H1 (cell line): Measurements from ENCODE around the gene MBD3. TPM values are rescaled to one million over a fixed set of nuclear protein-coding genes. Genes with fewer than 3 reads are reported as not detected.
A peak's percentile ranks its signal among the peaks of the same experiment; 100 is the strongest.

Experiments used
- CTCF ChIA-PET: fragments of 300-600 bp; sonication (Branson Sonifier 250); formaldehyde crosslinking; loops from one replicate; lab custom pipeline; 2021; ENCODE audit not compliant: partially characterized antibody; lab: Charles Lee
- POLR2A ChIA-PET: fragments of 300-600 bp; sonication (Branson Sonifier 250); formaldehyde crosslinking; loops from one replicate; lab custom pipeline; 2021; ENCODE audit warnings: inconsistent platforms; ENCODE audit not compliant: partially characterized antibody; lab: Charles Lee
- DNase-seq, 2 experiments: peaks; one replicate each; pipeline versions ENCODE4 v3.0.0 to v3.0.0-alpha.2; 2010 to 2022; ENCODE audit warnings: low spot score in 2 of 2, low read depth in 1 of 2, mixed read lengths in 1 of 2
- FAIRE-seq: peaks from 2 replicates; lab custom pipeline; 2011; peaks lifted over from hg19 to GRCh38; lab: Jason Lieb, UNC
- H2AFZ ChIP-seq: 2 replicates; pipeline ENCODE4 v1.8.1; 2012; ENCODE audit warnings: low read length, inconsistent platforms
- H2AK5ac ChIP-seq: 2 replicates; pipeline ENCODE4 v1.6.1; 2013; ENCODE audit warnings: low read depth, low read length
- H2BK120ac ChIP-seq: replicated peaks from 2 replicates; pipeline ENCODE3; 2013; ENCODE audit warnings: low read depth, low read length, inconsistent platforms
- H2BK12ac ChIP-seq: 2 replicates; pipeline ENCODE4 v1.6.1; 2013; ENCODE audit warnings: low read depth, low read length
- H2BK15ac ChIP-seq: 2 replicates; pipeline ENCODE4 v1.6.1; 2013; ENCODE audit warnings: low read length
- H2BK20ac ChIP-seq: 2 replicates; pipeline ENCODE4 v1.6.1; 2013; ENCODE audit warnings: low read length
- H2BK5ac ChIP-seq: 2 replicates; pipeline ENCODE4 v1.6.1; 2013; ENCODE audit warnings: low read depth, low read length
- H3K14ac ChIP-seq: 2 replicates; pipeline ENCODE4 v1.6.1; 2013; ENCODE audit warnings: inconsistent platforms; ENCODE audit not compliant: insufficient read length
- H3K18ac ChIP-seq: 2 replicates; pipeline ENCODE4 v1.6.1; 2013; ENCODE audit warnings: low read length; ENCODE audit errors: extremely low read depth
- H3K23ac ChIP-seq: 2 replicates; pipeline ENCODE4 v1.6.1; 2013; ENCODE audit warnings: inconsistent platforms; ENCODE audit not compliant: insufficient read length
- H3K23me2 ChIP-seq: 2 replicates; pipeline ENCODE4 v1.6.1; 2013; ENCODE audit warnings: low read depth, low read length
- H3K27ac ChIP-seq: 2 replicates; pipeline ENCODE4 v1.6.1; 2011; ENCODE audit warnings: low read depth, low read length, inconsistent platforms
- H3K27me3 ChIP-seq, 4 experiments: replicated peaks in 1 of 4; 1 replicate in 1 of 4; 2 replicates in 3 of 4; pipeline versions ENCODE4 v1.6.1 to v1.8.1; 2011 to 2013; ENCODE audit warnings: low read length in 3 of 4, mild to moderate bottlenecking in 3 of 4, inconsistent platforms in 2 of 4, mixed read lengths in 2 of 4, moderate library complexity in 1 of 4; ENCODE audit not compliant: control insufficient read depth in 3 of 4, insufficient read depth in 3 of 4; ENCODE audit errors: extremely low read depth in 1 of 4
- H3K36me3 ChIP-seq, 4 experiments: 2 replicates each; pipeline versions ENCODE4 v1.6.1 to v1.8.1; 2011 to 2013; ENCODE audit warnings: mild to moderate bottlenecking in 4 of 4, low read length in 3 of 4, moderate library complexity in 2 of 4, control low read depth in 1 of 4, inconsistent platforms in 1 of 4; ENCODE audit not compliant: insufficient read depth in 4 of 4, control insufficient read depth in 2 of 4
- H3K4ac ChIP-seq: replicated peaks from 2 replicates; pipeline ENCODE3; 2013; ENCODE audit warnings: low read length, low read depth, mixed read lengths, inconsistent platforms; ENCODE audit not compliant: insufficient read length
- H3K4me1 ChIP-seq, 4 experiments: replicated peaks in 1 of 4; 1 replicate in 1 of 4; 2 replicates in 3 of 4; pipeline versions ENCODE4 v1.6.1 to v1.8.1; 2011 to 2013; ENCODE audit warnings: low read length in 3 of 4, inconsistent platforms in 2 of 4, mixed read lengths in 1 of 4; ENCODE audit not compliant: insufficient read depth in 4 of 4, control insufficient read depth in 3 of 4
- H3K4me2 ChIP-seq, 2 experiments: 2 replicates each; pipeline versions ENCODE4 v1.6.1 to v1.8.1; 2011 to 2013; ENCODE audit warnings: low read depth in 2 of 2, low read length in 2 of 2, control low read depth in 1 of 2, inconsistent platforms in 1 of 2, mild to moderate bottlenecking in 1 of 2; ENCODE audit not compliant: insufficient read depth in 1 of 2
- H3K4me3 ChIP-seq, 4 experiments: fragments of 200-600, 300-600 bp in 1 of 4; sonication (generic), shearing (Covaris generic), sonication (Bioruptor Twin) in 1 of 4; 2 replicates each; pipeline versions ENCODE4 v1.5.1 to v1.8.1; 2011 to 2016; ENCODE audit warnings: low read length in 4 of 4, low read depth in 3 of 4, control low read depth in 2 of 4, inconsistent platforms in 2 of 4, mild to moderate bottlenecking in 2 of 4, mixed read lengths in 1 of 4, moderate library complexity in 1 of 4; ENCODE audit not compliant: insufficient read depth in 2 of 4; ENCODE audit errors: extremely low read depth in 1 of 4
- H3K56ac ChIP-seq: replicated peaks from 2 replicates; pipeline ENCODE3; 2013; ENCODE audit warnings: low read depth, mild to moderate bottlenecking, mixed read lengths, low read length, inconsistent platforms; ENCODE audit not compliant: insufficient read length
- H3K79me1 ChIP-seq: 2 replicates; pipeline ENCODE4 v1.6.1; 2013; ENCODE audit warnings: low read depth, low read length, control low read depth
- H3K79me2 ChIP-seq, 2 experiments: 2 replicates each; pipeline versions ENCODE4 v1.6.1 to v1.8.1; 2012 to 2013; ENCODE audit warnings: low read length in 2 of 2, mild to moderate bottlenecking in 2 of 2, inconsistent platforms in 1 of 2; ENCODE audit not compliant: insufficient read depth in 2 of 2, control insufficient read depth in 1 of 2
- H3K9ac ChIP-seq, 4 experiments: replicated peaks in 1 of 4; 1 replicate in 1 of 4; 2 replicates in 3 of 4; pipeline versions ENCODE4 v1.6.1 to v1.8.1; 2011 to 2013; ENCODE audit warnings: low read depth in 3 of 4, low read length in 3 of 4, control low read depth in 2 of 4, mild to moderate bottlenecking in 2 of 4, moderate library complexity in 2 of 4, inconsistent platforms in 1 of 4; ENCODE audit errors: extremely low read depth in 1 of 4
- H3K9me3 ChIP-seq, 2 experiments: 2 replicates each; pipeline versions ENCODE4 v1.6.1 to v1.8.1; 2012 to 2013; ENCODE audit warnings: mild to moderate bottlenecking in 2 of 2, moderate library complexity in 2 of 2, control low read depth in 1 of 2, inconsistent platforms in 1 of 2, low read depth in 1 of 2, low read length in 1 of 2, mixed read lengths in 1 of 2; ENCODE audit not compliant: insufficient read depth in 2 of 2
- H4K20me1 ChIP-seq, 2 experiments: replicated peaks in 1 of 2; 2 replicates each; pipeline versions ENCODE3 to v1.8.1; 2011 to 2013; ENCODE audit warnings: inconsistent platforms in 2 of 2, low read length in 2 of 2, mild to moderate bottlenecking in 1 of 2; ENCODE audit not compliant: insufficient read depth in 2 of 2, control insufficient read depth in 1 of 2
- H4K5ac ChIP-seq: 2 replicates; pipeline ENCODE4 v1.6.1; 2013; ENCODE audit warnings: low read length, low read depth, mixed read lengths, inconsistent platforms; ENCODE audit not compliant: insufficient read length
- H4K8ac ChIP-seq: 2 replicates; pipeline ENCODE4 v1.8.0; 2013; ENCODE audit warnings: mild to moderate bottlenecking, moderate library complexity, low read length, inconsistent platforms; ENCODE audit not compliant: insufficient read depth; ENCODE audit errors: extremely low read depth
- H4K91ac ChIP-seq: replicated peaks from 2 replicates; pipeline ENCODE3; 2013; ENCODE audit warnings: low read length, mixed read lengths, inconsistent platforms; ENCODE audit not compliant: insufficient read length
- ATF3 ChIP-seq: IDR thresholded peaks from 2 replicates; pipeline ENCODE4 v1.6.1; 2011; ENCODE audit warnings: low read depth, mild to moderate bottlenecking, low read length; ENCODE audit not compliant: insufficient read depth
- CTCF ChIP-seq, 3 experiments: IDR thresholded peaks; 1 replicate in 2 of 3; 2 replicates in 1 of 3; pipeline versions ENCODE4 v1.5.1 to v1.6.1; 2011; ENCODE audit warnings: low read length in 3 of 3, mild to moderate bottlenecking in 3 of 3, inconsistent platforms in 2 of 3, low read depth in 1 of 3, moderate library complexity in 1 of 3; ENCODE audit not compliant: insufficient read depth in 1 of 3; ENCODE audit errors: control extremely low read depth in 1 of 3
- FOSL1 ChIP-seq: IDR thresholded peaks from 2 replicates; pipeline ENCODE4 v1.6.1; 2011; ENCODE audit warnings: mild to moderate bottlenecking, low read depth, low read length, moderate library complexity; ENCODE audit not compliant: insufficient read depth
- HDAC6 ChIP-seq: IDR thresholded peaks from one replicate; pipeline ENCODE4 v1.7.1; 2012; ENCODE audit warnings: low read depth, mild to moderate bottlenecking, inconsistent platforms, low read length, moderate library complexity
- SIN3A ChIP-seq, 2 experiments: IDR thresholded peaks in 1 of 2; conservative IDR thresholded peaks in 1 of 2; 2 replicates each; pipeline ENCODE4 v1.6.1; 2011 to 2012; ENCODE audit warnings: low read length in 2 of 2, improper control_type of control experiment in 1 of 2, low read depth in 1 of 2, mild to moderate bottlenecking in 1 of 2
- TAF1 ChIP-seq: IDR thresholded peaks from 2 replicates; pipeline ENCODE4 v1.6.1; 2011; ENCODE audit warnings: mild to moderate bottlenecking, low read depth, low read length
- TAF7 ChIP-seq: optimal IDR thresholded peaks from 2 replicates; pipeline ENCODE3; 2011; ENCODE audit warnings: low read depth, mild to moderate bottlenecking, inconsistent platforms, low read length, moderate library complexity, borderline replicate concordance
- TCF12 ChIP-seq: IDR thresholded peaks from 2 replicates; pipeline ENCODE4 v1.6.1; 2011; ENCODE audit warnings: low read depth, mild to moderate bottlenecking, low read length
- WGBS, 2 experiments: shearing (Covaris generic) in 1 of 2; methylation state at CpG; one replicate each; pipeline versions ENCODE4 v1.1.6 to v1.1.7; 2013 to 2015; ENCODE audit warnings: low lambda C conversion rate in 2 of 2, mixed read lengths in 2 of 2, inconsistent platforms in 1 of 2, low coverage in 1 of 2, missing lambda C conversion rate in 1 of 2; ENCODE audit not compliant: insufficient replicate concordance in 2 of 2, insufficient coverage in 1 of 2, insufficient read length in 1 of 2; ENCODE audit errors: extremely low coverage in 1 of 2, missing lambda C conversion rate in 1 of 2; 5-methylcytosine and 5-hydroxymethylcytosine counted together
- polyA plus RNA-seq, 7 experiments: library from polyadenylated mRNA; depleted of rRNA in 3 of 7; stranded (reverse) in 5 of 7; unstranded in 2 of 7; fragments of >200 nt in 5 of 7; fragments of 200-250 nt in 2 of 7; gene quantifications; 1 replicate in 5 of 7; 2 replicates in 1 of 7; 4 replicates in 1 of 7; pipeline versions ENCODE4 v1.2.1 to v1.2.3, GENCODE V29; 2011 to 2013; ENCODE audit warnings: missing spikeins in 2 of 7, mixed read lengths in 2 of 7
- total RNA-seq: library from RNA; stranded (reverse); fragmentation: NEBNext Ultra II Directional; extraction: Animal tissue kit (Norgen Biotek cat#: 25700); gene quantifications from 2 replicates; pipeline ENCODE4 v1.2.1, GENCODE V29; 2021

The MBD3 gene
- total and polyA plus RNA-seq, 2 of the 8 experiments (the other 6 are each of a cell fraction or from before 2014, with no cell fraction given): 88.2 to 110 TPM

- peaks cover 0 to 2% of the 10 kb centered on the region in 2 experiments; a peak in 1 of 4 replicates for H3K79me2 ChIP-seq
- no peak overlapping the region for H3K18ac ChIP-seq
- H4K20me1 ChIP-seq: peaks cover 17 to 34% of the 10 kb centered on the region in 2 experiments
- DNase-seq (no peak), FAIRE-seq (no peak)
- peak overlapping the region in 1 of 4 experiments; percentile 22; a peak in 2 of 7 replicates for H3K9ac ChIP-seq
- no peak overlapping the region for H4K8ac ChIP-seq
- H3K27ac ChIP-seq: no peak overlapping the region
- peaks cover 3% of the 10 kb centered on the region for H3K79me1 ChIP-seq
- H2AK5ac ChIP-seq: no peak overlapping the region
- no peaks in the 10 kb centered on the region; a peak in 1 of 7 replicates for H3K4me1 ChIP-seq
- H4K91ac ChIP-seq: no peak overlapping the region
- H3K14ac ChIP-seq: no peak overlapping the region
- no peak overlapping the region for H3K23ac ChIP-seq
- no peaks in the 10 kb centered on the region for H3K9me3 ChIP-seq
- no peak overlapping the region for H2BK120ac ChIP-seq
- H3K36me3 ChIP-seq: peaks cover 46 to 78% (median 69%) of the 10 kb centered on the region in 4 experiments
- no peak overlapping the region for H2BK15ac ChIP-seq
- CTCF ChIA-PET: interaction anchor here (1.1 to 2.1 kb wide), 3 partner anchors 11 to 58 kb away, joined by 3 to 6 read pairs (median 4); no protein-coding TSS in a partner anchor
- H2BK5ac ChIP-seq: no peak overlapping the region; the same call in 1 of the 2 replicates
- POLR2A ChIA-PET: interaction anchor here (0.6 to 2.7 kb wide), 6 partner anchors 9 to 69 kb away, joined by 3 to 9 read pairs (median 4); no protein-coding TSS in a partner anchor
- H3K4me3 ChIP-seq: no peak overlapping the region
- H3K56ac ChIP-seq: no peak overlapping the region
- WGBS, 2 experiments: 93% methylated on average over 25 of the region's 32 CpGs; no CpG with 5 or more reads in 1 of the 2 experiments
- H2BK12ac ChIP-seq: no peak overlapping the region
- no peak overlapping the region for H3K4me2 ChIP-seq
- H2AFZ ChIP-seq: no peak overlapping the region
- H3K27me3 ChIP-seq: no peaks in the 10 kb centered on the region
- H2BK20ac ChIP-seq: no peak overlapping the region
- H3K23me2 ChIP-seq: no peaks in the 10 kb centered on the region
- H3K4ac ChIP-seq: no peak overlapping the region
- no peak overlapping the region for H4K5ac ChIP-seq
- TF ChIP-seq FOSL1: no peak
- TF ChIP-seq CTCF (IDR thresholded peaks at IDR 0.05; ENCODE audit: control extremely low read depth in 1 of 3, insufficient read depth in 1 of 3, low read depth in 1 of 3, low read length in 3 of 3): no peak
- no peak for TF ChIP-seq SIN3A (conservative IDR thresholded peaks at IDR 0.05 in 1 of 2, IDR thresholded peaks at IDR 0.05 in 1 of 2; ENCODE audit: low read depth in 1 of 2, low read length in 2 of 2)
- no peak for TF ChIP-seq TAF1
- TF ChIP-seq TAF7: no peak
- TF ChIP-seq TCF12: no peak
- no peak for TF ChIP-seq ATF3
- no peak for TF ChIP-seq HDAC6
Measured at GRCh38 chr19:1613808-1614570, 21.3 kb upstream of the MBD3 start.
